CMK (cell line): ENCODE data around the gene CACNA1I.

ENCODE experiments used
- DNase-seq: peaks from one replicate; pipeline ENCODE4 v3.0.0-alpha.2; 2010; ENCODE audit warnings: low read depth

Gene CACNA1I

DNA sequence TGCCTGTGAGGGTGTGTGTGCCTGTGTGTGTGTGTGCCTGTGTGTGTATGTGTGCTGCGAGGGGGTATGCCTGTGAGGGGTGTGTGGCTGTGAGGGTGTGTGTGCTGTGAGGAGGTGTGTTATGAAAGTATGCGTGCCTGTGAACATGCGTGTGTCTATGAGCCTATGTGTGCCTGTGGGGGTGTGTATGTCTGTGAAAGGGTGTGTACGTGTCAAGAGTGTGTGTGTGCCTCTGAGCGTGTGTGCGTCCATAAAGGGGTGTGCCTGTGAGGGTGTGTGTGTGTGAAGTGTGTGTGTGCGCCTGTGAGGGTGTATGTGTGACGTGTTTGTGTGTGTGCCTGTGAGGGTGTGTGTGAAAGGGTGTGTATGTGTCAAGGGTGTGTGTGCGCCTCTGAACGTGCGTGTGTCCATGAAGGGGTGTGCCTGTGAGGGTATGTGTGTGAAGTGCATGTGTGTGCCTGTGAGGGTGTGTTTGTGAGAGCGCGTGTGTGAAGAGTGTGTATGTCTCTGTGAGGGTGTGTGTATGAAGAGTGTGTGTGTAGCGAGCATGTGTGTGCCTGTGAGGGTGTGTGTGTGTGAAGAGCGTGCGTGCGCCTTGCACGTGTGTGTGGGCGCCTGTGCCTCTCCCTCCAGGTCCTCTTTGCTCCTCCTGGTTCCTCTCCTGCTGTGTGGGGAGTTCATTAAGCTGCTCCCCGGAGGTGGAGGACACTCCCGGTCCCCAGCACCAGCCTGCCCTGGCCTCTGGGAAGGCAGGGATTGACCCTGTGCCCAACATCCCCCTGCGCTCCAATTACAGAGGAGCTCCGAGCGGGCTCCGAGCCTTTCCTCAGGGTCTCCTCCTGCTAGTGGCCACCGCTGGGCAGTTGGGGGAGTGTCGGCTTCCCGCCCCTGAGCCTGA is 53.3 kb downstream of the CACNA1I start:
- no peak for DNase-seq

DNA sequence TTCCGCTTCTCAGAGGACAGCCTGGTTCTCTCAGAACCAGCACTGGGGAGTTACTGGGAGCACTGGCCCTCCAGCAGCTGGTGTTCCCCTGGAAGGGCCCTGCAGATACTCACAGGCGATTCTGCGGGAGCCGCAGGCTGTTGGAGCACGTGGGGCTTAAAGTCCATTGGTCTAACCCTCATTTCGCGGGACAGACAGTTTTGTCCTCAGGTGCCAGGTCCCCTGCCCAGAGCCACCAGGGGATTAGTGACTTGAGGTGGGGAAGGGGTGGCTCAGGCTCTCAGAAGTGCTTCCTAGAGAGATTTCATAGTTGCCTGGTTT is 53.9 kb downstream of the CACNA1I start:
- DNase-seq = no peak

DNA sequence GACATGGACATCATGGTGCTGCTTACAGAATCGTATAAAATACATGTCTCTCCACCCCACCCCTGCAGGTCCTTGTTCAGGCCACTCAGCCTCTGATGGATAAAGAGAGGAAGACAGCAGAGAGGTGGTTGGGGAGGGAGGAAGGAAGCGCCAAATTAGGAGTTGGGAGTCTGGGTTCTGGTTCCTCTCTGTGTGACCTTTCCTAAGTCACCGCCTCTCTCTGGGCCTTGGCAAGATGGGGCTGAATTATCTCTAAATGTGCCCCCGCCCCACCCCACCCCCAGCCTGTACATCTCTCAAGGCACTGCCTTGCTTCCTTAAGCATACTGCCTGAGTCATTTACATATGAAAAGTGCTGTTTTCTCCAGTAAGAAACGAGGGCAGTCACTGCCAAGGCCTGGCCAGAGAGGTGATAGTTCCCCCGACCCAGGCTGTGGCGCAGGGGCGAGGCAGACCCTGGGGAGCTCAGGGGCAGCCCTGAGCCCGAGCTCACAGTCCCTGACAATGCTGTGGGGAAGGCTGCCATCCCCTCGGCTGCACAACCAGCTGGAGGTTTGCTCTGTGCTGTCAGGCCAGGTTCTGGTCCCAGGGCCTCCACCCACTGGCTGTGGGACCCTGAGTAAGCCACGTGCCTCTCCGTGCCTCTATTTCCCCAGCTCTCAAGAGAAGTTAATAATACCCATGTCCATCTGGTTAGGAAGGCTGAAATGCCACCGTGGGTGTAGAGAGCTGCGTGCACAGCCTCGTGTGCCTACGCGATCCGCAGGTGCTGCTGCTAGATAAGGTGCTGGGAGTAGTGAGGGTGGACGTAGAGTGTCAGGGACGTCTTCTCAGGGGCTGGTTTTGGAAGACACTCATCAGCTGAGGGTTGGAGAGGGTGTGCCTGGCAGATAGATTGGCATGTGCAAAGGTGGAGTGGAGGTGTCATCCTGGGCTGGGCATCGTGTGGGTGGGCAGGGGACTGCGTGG is 55.3 kb downstream of the CACNA1I start:
- DNase-seq = no peak

DNA sequence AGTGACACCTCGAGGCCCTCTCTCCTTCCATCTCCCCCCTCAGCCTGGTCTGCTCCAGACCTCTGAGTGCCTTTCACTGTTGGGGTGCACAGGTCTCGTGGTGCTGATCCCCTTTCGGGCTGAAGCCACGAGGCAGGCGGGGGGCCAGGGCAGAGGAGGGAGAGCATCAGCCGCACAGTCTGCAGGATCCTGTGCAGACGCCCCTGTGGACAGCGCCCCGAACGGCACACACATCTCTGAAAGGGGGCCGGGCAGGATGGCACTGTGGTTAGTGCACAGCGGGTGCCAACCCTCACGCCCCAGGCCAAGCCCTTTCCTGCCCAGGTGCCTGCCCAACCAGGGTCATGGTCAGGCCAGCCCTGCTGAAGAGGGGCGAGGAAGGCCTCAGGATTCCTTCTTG is 56.7 kb downstream of the CACNA1I start:
- DNase-seq = no peak

DNA sequence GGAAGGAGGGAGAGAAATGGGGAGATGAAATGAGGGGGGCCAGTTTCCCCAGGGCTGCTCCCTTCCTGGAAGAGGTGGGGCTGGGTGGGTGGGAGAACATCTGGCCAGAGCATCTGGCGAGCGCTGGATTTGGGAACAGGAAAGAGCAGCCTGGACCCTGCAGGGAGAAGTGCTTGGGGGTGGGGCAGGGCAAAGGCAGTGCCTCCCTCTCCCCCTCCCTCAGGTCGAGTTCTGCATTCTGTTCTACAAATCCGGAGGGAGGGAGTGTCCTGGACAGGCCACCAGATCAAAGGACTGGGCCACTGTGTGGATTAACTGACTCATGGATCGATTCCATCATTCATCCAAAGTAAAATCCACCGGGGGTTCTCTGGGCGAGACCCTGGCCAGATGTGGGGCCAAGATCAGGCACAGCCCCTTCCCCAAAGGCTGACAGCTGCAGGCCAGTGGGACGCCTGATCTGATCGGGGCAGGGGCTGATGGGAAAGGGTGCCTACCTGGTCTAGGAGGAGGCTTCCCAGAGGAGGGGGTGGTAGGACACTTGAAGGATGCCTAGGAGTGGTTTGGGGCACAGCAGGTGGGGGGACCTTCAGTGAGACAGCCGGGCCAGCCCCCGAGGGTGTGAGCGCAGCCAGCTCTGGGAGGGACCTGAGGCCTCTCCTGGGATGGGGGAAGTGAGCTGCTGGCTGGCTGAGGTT is 57.5 kb downstream of the CACNA1I start:
- no peak for DNase-seq

DNA sequence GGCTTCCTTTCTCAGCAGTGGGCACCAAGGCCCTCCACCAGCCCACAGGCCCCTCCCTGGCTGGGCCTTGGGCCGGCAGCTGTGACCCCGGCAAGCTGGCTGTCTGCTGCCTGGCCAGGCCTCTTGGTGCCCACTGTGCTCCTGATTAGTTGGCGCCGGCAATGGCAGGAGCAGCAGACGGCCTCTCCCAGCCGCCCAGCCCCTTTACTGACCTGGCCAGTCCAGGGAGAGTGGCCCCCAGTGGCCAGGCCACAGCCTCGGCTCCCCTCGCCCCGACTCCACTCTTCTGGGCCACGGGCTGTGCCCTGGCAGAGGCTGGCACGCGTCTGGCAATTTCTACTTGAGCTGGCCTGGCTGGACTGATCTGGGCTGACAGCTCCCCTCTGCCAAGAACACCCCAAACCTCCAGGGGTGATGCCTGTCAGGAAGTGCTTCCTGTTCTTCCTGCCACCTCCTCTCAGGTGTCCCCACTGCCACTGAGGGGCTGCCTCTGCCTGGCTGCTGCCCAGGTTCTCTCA is 58.1 kb downstream of the CACNA1I start:
- no peak for DNase-seq

DNA sequence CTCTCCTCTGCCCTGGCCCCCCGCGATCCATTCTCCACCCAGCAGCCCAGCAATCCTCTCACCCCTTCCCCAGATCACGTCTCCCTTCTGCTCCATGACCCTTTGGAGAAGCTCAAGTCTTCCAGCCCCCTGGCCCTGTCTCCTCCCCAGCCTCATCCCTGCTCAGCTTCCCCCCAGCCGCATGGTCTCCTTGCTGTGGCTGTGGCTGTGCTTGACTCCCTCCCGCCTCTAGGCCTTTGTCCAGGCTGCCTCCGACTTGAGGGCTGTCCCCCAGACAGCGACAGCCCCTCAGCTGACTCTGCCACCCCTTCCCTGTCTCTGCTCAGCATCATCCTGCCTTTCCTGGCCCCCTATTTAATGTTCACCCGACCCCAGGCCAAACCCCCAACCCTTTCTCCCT is 59.3 kb downstream of the CACNA1I start:
- DNase-seq = no peak

DNA sequence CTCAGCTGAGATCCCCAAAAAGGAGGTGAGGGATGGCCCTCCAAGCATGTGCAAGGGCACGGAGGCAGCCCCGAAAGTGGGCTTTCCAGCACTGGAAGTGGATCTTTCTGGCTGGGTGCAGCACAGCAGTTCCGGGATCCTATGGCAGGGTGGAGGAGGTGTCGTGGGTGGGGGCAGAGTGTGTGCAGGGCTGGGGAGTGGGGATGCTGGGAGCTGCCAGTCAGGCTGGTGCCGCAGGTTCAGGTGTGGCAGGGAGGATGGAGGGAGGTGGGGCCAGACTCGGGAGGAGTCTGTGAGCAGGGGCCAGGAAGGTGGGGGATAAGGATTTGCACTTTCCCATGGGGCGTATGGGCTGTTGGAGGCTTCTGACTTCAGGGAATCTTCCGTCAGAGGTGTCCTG is 60.2 kb downstream of the CACNA1I start:
- no peak for DNase-seq

DNA sequence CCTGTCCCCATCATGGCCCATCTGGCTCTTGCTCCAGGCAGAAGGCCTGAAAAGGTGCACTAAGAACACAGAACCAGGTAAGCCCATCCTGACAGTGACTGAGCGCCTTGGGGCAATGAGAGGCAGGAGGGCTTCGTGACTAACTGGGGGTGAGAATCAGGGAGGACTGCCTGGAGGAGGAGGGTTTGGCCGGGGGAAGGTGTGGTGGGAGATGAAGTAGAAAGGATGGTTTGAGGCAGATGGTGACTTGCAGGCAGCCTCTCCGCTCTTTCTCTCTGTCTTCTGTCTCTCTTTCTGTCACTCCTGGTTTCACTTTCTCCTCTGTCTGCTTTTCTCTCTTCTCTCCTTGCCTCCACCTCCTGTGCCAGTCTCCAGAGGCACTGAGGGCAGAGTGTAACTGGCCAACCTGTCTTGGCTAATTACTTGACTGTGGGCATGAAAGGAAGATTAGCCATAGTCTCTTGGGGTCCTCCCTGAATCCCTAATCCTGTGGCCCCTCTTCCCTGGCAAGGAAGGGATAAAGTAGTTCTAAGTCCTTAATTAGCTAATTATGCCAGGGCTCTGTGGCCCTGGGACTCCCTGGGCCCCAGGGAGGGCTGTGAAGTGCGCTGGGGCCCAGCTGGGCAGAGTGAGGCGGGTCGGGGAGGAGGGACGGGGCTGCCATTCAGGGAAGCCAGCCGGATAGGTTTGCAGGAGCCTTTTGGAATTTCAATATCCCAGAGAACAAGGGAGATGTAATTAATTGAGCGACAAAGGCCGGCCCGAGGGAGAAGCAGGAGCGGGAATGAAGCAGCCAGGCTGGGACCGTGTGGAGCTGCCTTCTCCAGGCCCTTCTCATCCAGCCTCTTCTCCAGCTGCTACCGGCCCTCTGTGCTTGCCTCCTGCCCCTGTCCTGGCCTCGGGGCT is 61.1 kb downstream of the CACNA1I start:
- DNase-seq = no peak

DNA sequence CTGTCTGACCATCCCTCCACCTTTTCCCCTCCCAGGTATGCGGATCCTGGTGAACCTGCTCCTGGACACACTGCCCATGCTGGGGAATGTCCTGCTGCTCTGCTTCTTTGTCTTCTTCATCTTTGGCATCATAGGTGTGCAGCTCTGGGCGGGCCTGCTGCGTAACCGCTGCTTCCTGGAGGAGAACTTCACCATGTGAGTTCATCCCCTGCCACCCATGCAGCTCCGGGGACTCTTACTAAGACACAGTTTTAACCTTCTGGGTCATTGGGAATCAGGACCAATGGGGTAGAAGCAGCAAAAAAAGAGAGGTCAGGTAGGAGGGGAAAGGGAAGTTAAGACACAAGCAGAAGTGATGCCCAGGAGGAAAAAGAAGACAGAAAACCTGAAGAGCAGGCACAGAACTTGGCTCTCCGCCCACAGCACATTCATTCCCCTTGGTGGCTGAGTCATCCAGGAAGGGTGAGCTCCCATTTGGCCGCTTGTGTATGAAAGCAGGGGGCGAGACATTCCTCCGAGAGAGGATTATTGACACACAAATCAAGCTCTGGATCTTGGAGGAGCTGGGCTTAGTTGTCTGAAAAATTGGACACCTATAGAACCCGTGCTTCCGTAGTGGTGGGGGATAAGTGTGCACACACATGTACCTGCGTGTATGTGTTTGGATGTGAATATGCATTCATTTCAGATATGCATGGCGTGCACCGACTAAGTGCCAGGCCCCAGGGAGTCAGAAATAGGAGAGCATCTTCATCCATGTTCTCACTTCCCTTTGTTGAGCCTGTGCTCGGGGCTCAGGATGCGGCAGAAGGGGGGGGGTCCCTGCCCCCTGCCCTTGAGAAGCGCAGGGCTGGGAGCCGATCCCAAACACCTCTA is 64.2 kb downstream of the CACNA1I start:
- DNase-seq = no peak

DNA sequence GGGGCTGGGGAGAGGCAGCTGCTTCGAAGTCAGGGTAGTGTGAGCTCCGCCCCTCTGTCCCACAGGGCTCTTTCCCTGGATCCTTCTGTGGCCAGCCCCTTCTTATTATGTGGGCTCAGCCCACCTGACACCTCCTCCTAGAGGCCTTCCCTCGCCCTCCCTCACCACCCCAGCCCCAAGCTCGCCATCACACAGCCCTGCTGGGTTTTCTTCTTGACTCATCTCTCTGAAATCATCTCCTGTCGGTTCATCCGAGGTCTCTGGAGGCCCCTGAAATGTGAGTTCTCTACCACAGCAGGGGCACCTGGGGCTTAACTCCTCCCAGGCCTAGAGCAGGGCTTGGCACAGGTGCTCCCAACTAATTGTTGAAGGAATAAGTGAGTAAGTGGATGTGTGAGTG is 65.2 kb downstream of the CACNA1I start:
- DNase-seq = no peak

DNA sequence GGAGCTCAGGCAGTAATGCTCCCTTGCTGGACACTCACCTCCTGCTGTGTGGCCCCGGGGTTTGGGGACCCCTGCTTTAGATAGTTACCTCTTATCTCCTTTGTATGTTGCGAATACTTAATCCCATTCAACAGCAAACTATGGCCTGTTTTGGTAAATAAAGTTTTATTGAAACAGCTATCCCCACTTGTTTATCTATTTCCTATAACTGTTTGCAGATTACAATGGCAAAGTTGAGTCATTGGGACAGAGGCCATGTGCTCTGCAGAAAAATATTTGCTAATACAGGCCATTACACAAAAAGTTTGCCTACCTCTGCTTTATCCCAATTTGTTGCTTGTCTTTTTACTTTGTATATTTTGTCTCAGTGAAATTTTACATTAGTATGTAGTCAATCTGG is 68.4 kb downstream of the CACNA1I start:
- DNase-seq = no peak

DNA sequence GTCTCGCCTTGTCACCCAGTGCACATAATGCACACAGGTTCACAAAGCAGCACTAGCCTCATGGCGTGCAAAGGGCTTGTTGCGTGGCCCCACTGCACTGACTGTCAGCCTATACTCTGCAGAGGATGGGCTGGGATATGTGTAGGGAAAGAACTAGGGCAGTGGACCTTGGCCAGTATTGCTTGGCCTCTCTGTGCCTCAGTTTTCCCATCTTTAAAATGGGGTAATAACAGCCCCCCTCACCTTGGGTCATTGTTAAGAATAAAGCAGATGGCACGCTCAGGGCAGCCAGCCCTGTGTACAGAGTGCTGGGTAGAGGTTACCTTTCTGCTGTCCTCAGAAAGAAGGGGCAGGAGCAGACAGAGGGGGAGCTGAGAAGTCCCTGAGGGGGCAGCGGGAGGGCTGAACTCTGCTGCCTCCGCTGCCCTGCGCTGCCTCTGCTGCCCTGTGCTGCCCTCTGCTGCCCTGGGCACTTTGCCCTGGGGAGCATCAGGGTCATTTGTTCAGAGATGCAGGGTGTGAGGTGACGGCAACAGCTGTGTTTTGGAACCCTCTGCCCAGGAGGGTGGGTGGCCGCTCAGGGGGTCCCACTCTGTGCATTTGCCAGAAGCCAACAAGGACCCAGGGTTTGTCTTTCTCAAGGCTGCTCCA is 71.2 kb downstream of the CACNA1I start:
- no peak for DNase-seq

DNA sequence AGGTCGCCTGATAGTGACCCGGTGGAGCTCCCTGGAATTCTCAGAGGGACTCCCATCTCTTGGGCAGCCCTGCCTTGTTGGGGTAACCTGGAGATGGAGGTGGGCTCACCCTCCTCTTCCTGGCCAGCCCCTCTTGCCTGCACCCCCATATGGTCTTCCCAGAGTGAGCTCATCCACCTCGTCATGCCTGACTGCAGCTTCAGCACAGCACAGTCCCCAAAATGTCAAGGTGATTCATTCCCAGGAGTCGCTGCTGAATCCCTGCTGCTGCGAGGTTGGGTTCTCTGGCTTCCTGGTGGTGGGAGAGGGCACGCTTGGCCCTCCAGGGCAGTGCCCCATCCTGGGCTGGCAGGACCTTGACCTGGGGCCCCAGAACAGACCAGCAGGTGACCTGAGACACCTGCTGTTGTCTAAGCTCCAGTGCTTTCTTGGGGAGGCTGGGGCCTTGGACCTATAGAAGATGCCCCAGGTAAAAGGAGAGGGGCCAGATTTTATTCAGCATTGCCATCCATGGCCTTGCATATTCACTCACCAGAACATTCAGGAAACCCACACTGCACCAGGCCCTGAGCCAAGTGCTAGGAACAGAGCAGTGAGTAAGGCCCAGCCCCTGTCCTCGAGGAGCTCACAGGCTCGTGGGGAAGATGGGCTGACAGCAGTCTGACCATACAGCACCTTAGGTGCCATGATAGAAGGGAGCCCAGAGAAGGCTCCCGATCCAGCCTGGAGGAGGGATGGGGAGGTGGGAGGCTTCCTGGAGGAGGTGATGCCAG is 72.9 kb downstream of the CACNA1I start:
- DNase-seq = no peak

DNA sequence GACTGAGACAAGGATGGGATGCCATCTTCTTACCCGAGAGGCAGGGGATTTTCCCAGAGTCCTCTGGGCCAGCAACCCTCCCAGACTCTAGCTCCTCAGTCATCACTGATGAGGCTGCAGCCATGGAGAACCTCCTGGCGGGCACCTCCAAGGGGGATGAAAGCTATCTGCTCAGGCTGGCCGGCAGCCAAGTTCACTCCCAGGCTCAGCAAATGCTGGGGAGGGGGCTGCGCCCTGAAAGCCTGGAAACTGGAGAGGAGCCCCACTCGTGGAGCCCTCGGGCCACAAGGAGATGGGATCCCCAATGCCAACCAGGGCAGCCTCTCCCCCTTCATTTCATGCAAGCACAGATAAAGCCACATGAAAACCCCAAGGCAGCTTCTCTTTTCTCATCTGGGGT is 75.0 kb downstream of the CACNA1I start:
- DNase-seq = no peak

DNA sequence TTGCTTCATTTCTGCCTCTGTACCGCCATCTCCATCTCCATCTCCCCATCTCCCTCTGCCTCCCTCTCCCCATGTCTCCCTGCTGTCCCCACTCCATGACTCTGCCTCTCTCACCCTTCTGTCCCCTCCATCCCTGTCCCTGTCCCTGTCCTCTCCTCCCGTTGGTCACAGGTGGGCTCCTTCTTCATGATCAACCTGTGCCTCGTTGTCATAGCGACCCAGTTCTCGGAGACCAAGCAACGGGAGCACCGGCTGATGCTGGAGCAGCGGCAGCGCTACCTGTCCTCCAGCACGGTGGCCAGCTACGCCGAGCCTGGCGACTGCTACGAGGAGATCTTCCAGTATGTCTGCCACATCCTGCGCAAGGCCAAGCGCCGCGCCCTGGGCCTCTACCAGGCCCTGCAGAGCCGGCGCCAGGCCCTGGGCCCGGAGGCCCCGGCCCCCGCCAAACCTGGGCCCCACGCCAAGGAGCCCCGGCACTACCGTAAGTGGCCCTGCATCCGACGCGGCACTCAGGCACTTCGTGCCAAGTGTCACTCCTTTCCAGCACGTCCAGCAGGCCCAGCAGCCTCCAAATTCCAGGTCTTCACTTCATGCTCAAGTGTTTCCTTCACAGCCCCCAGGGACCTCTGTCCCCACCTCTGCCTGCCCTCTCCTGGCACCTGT is 76.0 kb downstream of the CACNA1I start:
- no peak for DNase-seq

DNA sequence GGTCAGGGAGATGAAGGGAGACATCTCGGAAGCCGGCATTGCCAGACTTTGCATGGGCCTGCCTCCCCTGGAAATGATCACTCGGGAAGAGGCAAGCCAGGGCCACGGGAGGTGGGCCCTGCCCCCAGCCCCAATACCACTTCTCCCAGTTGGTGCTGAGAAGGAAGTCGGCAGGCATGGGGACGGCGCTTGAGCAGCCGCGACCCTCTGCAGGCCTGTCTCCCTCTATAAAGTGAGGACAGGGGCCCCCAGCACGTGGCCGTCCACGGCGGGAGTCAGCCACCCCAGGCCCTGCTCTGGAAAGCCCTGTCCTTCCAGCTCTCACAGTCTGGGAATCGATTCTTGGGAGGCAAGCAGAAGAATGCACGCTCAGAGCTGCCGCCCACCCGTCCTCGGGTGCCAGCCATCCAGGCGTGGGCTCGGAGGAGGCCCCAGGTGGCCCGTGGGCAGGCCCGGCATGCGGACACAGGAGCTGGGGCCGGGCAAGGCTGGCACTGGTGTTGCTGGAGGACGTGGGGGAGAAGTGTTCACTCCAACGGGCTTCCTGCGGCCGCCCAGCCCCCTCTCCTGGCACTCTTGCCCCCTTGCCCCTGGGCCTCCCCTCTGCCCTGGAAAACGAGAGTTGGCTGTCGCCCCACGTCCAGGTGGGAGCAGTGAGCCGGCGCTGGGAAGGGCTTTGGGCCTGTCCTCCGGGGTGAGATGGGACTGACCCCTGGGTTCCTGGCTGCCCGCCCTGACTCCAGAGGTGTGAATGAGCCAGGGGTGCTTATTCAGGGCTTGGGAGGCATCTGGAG is 77.5 kb downstream of the CACNA1I start:
- no peak for DNase-seq

DNA sequence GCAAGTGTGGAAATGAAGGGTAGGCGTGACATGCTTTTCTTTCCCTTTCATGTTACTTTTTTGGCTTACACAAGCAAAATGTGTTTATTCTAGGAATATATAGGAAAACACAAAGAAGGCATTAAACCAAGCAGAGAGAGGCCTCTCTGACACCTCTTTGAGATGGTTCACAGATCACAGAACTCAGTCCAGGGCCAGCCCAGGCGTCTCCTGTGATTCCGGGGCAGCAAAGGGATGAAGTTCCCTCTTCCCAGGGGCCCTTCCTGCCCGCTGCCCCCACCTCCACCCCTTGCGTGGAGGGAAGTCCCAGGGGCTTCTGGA is 78.0 kb downstream of the CACNA1I start:
- no peak for DNase-seq
